Muscle of back (tissue), 11 donors: ENCODE data around the gene TBXAS1. TPM values are rescaled to one million over a fixed set of nuclear protein-coding genes. Genes with fewer than 3 reads are reported as not detected.

ENCODE experiments used
- DNase-seq, 3 donors: peaks; one replicate each; pipeline versions ENCODE4 v3.0.0 to v3.0.0-alpha.2; 2013
- polyA plus RNA-seq, 10 donors: library from polyadenylated mRNA; unstranded; fragments of 120-200 nt; gene quantifications; one replicate each; pipeline ENCODE4 v1.2.1, GENCODE V29; 2013; ENCODE audit not compliant: insufficient read length in 10 of 10

Gene TBXAS1
- polyA plus RNA-seq, 10 donors: 2.9 to 4.3 (median 3.3) TPM

- no peak for DNase-seq
These were observed 171.7 kb downstream of the TBXAS1 start for GRCh38 chr7:140000666-140001268.

GRCh38 chr7:140003913-140004382 lies 174.9 kb downstream of the TBXAS1 start:
- DNase-seq: peak; percentile 25 to 67 (median 31)

DNA sequence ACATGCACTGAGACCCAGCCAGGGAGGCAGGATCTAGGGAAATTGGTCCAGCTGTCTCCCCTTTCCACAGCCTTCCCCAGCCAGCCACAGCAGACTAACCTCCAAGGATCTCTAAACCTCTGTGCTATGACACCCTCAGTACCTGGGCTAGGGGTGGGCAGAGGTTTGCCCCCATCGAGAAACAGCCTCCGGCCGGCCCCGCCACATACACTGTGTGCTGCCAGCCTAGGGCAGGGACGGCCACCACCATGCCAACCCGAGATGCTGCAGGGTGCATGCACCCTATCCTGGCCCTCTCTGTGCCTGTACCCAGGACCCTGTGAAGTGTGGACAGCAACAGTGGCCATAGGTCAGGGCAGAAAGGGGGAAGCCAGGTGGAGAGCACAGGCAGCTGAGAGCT lies 175.6 kb downstream of the TBXAS1 start:
- no peak for DNase-seq

DNA sequence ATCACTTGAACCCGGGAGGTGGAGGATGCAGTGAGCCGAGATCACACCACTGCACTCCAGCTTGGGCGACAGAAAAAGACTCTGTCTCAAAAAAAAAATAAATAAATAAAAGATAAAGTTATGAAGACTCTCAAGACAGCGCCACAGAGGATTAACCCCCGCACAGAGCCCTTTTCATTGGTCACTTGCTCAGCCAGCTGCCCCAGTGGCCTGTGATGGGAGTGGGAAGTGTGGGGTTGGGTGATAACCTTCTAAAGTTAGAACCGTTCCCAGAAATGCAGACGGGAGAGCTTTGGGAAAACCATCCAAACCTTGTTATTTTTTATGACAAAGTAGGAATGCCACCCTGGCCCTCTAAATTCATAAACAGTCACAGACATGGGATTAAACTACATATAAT lies 176.3 kb downstream of the TBXAS1 start:
- DNase-seq: no peak

GRCh38 chr7:140005754-140006503 lies 176.9 kb downstream of the TBXAS1 start:
- DNase-seq: no peak

- DNase-seq: no peak
These were observed 177.5 kb downstream of the TBXAS1 start for GRCh38 chr7:140006600-140006999.

GRCh38 chr7:140007051-140007690 lies 178.1 kb downstream of the TBXAS1 start:
- DNase-seq: no peak

DNA sequence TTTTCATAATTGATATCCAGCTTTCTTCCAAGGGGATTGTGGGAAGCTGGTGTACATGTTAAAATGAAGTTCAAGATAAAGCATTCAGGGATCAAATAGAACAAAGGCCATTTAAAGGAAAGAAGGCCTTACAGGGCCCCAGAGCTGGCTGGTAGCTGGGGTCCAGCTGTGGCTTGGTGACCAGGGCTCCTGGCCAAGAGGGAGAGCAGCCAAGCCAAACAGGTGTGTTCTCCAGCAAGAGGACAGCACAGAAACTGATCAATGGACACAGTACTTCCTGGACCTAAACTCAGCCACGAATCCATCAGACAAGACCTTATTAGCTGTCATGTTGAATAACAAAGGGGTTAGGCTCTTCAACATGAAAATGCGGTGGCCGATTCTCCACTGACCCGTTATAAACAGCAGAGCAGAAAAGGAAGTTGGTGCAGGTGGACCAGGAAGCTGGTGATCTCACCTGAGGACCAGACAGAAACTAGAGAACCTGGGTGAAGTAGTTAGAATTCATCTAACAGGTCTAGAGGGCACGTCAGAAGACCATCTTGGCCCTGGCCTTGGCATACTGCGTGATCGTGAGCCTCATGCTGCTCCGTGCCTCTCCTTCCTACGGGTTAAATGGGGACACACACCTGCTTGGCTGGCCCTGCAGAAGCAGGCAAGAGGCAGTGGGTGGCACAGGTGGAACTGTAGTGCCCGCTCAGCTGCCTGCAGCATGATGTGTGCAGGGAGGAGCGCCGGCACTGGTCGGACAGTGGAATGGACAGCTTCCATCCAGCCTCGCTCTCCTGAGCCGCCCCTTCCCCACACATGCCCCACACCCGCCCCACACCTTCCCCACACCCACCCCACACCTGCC lies 179.9 kb downstream of the TBXAS1 start:
- DNase-seq: no peak

- no peak for DNase-seq
These were observed 180.7 kb downstream of the TBXAS1 start for GRCh38 chr7:140009735-140010134.

DNA sequence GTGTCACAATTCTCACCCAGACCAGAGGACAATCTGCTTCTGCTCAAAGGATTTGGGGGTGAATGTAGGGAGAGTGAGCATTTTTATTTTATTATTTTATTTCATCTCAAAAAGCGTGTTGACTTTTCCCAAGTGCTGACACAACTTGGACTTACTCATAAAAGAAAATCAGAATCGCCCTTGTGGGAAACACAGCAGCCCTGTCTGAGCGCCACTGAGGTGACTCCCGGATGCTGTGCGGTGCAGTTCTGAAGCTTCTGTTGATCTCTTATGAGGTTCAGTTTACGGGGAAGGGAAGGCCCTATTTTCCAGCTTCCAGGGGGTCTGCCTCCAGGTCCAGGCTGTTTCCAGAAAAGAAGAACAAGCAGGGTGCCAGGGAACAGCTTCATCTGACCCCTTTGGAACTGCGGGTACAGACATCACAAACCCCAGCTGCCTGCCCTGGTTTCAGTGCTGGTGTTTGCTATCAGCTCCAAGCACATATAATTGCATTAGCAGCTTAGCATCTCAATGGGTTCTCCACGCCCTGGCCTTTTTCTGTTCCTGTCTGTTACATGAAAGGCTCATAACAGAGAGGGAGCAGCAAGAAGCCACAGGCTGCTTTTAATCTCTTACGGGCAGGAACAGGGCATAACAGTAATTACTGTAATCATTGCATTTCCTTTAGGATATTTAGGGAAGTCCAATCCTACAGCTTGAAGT lies 181.3 kb downstream of the TBXAS1 start:
- DNase-seq: no peak

GRCh38 chr7:140013676-140014075 lies 184.6 kb downstream of the TBXAS1 start:
- no peak for DNase-seq

DNA sequence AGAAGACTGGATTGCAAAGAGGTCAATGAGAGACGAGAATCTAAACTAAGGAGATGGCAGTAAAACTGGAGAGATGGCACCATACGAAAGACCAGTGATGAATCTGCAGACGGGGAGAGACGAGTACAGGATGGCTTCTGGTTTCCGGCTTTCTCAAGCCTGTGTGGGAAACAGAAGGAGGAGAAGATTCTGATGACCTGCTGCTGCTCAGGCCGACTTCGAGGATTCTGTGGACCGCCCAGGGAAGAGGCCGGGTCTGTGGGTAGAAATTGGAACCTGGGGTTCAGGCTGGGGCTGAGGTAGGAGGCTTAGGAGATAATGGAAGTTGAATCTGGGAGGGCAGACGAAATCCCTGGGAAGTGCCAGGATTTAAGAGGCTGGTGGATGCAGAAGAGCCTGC lies 185.1 kb downstream of the TBXAS1 start:
- DNase-seq: no peak

GRCh38 chr7:140015471-140015970 lies 186.5 kb downstream of the TBXAS1 start:
- no peak for DNase-seq

- no peak for DNase-seq
These were observed 187.5 kb downstream of the TBXAS1 start for GRCh38 chr7:140016540-140016939.

DNA sequence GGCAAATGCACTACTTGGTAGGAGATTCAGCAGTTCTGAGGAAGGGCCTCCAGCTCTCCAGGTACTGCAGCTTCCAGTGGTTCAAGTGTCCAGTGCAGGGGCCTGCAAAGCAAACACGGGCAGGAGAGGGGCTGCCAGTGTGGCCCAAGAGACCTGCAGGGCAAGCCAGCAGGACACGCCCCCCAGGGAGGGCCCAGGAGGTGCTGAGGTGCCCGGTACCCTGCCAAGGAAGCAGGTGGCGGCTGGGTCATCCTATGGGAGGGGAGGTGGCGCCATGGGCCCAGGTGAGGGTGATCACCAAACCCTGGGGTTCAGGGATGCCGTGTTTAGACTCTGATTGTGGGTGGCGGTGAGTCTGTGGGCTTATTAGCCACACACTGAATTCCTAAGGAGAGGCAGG lies 188.0 kb downstream of the TBXAS1 start:
- no peak for DNase-seq

DNA sequence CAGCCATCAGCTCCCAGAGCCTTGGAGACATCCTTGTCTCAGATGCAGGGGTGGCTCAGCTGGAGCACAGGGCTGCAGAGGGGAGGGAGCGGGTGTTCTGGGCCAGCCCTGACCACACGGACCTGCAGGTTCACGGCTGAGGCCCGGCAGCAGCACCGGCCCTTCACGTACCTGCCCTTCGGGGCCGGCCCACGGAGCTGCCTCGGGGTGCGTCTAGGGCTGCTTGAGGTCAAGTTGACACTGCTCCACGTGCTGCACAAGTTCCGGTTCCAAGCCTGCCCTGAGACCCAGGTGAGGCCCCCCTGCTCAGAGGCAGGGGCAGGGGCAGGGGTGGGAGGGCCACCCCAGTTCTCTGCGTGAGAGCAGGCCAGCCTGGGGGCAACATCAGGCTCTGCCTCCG lies 188.5 kb downstream of the TBXAS1 start:
- DNase-seq: no peak

DNA sequence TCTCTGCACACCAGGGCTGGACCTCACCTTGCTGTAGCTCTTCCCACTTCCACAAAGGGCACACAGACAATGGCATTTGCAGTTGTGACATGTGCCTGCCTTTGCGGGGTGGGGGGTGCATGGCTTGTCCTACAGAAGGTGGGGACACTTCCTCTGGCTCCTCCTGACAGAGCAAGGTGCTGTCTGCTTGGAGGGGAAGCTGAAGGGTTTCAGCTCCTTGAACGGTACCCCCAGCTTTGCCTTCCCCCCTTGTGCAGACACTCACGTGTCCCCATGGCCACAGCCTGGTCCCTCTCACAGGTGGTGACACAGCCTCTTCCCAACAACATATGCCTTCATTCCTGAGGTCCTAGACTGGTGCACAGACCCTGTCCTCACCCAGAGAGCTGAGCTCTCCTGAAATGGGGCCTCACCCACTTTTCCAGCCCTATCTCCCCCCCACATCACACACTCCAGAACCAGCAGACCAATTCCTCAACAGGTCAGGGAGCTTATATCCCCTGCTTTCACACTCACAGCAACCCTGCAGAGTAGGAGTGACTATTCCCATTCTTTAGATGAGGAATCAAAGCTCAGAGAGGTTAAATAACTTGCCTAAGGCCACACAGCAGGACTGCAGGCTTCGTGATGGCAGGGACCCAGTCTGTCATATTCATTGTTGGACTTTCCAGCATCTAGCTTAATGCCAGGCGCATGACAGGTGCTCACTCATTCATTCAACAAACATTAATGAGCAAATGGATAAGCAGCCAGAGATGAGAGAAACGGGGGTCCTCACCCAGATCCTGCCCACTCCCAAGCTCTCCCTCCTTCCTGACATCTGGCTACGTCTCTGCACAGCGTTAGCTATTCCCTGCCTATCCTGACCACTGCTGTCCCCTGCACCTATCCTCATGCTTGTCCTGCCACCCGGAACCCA lies 189.3 kb downstream of the TBXAS1 start:
- no peak for DNase-seq

GRCh38 chr7:140019172-140019571 lies 190.1 kb downstream of the TBXAS1 start:
- DNase-seq: no peak

DNA sequence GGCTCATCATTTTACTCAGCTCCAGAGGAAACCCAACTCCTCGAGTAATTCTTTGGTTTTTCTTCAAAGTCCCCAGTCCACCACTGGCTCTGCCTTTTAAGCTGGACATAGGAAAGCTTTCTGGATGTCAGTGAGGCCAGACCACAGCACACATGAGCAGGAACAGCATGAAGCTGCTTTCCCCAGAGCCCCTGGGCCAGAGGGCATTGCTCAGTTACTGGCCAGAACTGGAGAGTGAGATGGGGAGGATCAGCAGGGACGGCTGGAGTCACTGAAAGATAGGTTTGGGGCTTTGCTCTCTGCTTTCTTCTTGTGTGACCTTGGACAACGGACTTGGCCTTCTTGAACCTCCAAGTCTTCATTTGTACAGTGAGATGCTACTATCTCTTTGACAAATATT lies 190.5 kb downstream of the TBXAS1 start:
- DNase-seq: no peak

GRCh38 chr7:140021603-140022002 lies 192.5 kb downstream of the TBXAS1 start:
- DNase-seq: no peak
